Urothelium cell line (cell line): Measurements from ENCODE around the gene AKR1A1.
"Not testable (repeated sequence)": the region's sequence is repeated elsewhere in the genome, so short reads cannot be mapped to it uniquely, and the experiment has no call there.

ENCODE experiments used
- DNase-seq: peaks from one replicate; pipeline ENCODE4 v3.0.0; 2011; ENCODE audit warnings: low spot score, mixed read lengths
- FAIRE-seq: peaks from 2 replicates; lab custom pipeline; 2011; peaks lifted over from hg19 to GRCh38; lab: Jason Lieb, UNC

The AKR1A1 gene

GRCh38 chr1:45522324-45523104 is 28.1 kb upstream of the AKR1A1 start:
- peak; percentile 41 for DNase-seq
- FAIRE-seq = peak; percentile 35

- FAIRE-seq, DNase-seq: not testable (repeated sequence)
Observed at GRCh38 chr1:45523516-45523915, 27.1 kb upstream of the AKR1A1 start.

- not testable (repeated sequence) for FAIRE-seq, DNase-seq
Observed at GRCh38 chr1:45523975-45524374, 26.7 kb upstream of the AKR1A1 start.

GRCh38 chr1:45526135-45526644 is 24.4 kb upstream of the AKR1A1 start:
- FAIRE-seq = no peak
- DNase-seq = no peak

- no peak for DNase-seq
- FAIRE-seq = no peak
Observed at GRCh38 chr1:45530632-45531135, 19.9 kb upstream of the AKR1A1 start.

GRCh38 chr1:45531873-45532272 is 18.8 kb upstream of the AKR1A1 start:
- DNase-seq = no peak
- no peak for FAIRE-seq

GRCh38 chr1:45535988-45536766 is 14.4 kb upstream of the AKR1A1 start:
- DNase-seq (no peak), FAIRE-seq (no peak)

GRCh38 chr1:45536886-45537285 is 13.7 kb upstream of the AKR1A1 start:
- DNase-seq (no peak), FAIRE-seq (no peak)

GRCh38 chr1:45541193-45541592 is 9.4 kb upstream of the AKR1A1 start:
- FAIRE-seq = no peak

GRCh38 chr1:45542591-45542990 is 8.0 kb upstream of the AKR1A1 start:
- DNase-seq (no peak), FAIRE-seq (no peak)

More at GRCh38 chr1:45541193-45541592, 9.4 kb upstream of the AKR1A1 start:
- no peak for DNase-seq

- no peak for FAIRE-seq
Observed at GRCh38 chr1:45543581-45544417, 6.8 kb upstream of the AKR1A1 start.

GRCh38 chr1:45544530-45544929 is 6.1 kb upstream of the AKR1A1 start:
- FAIRE-seq (no peak), DNase-seq (no peak)

More at GRCh38 chr1:45543581-45544417, 6.8 kb upstream of the AKR1A1 start:
- no peak for DNase-seq

GRCh38 chr1:45545019-45545493 is 5.6 kb upstream of the AKR1A1 start:
- no peak for FAIRE-seq
- DNase-seq = no peak

GRCh38 chr1:45545553-45546310 is 4.9 kb upstream of the AKR1A1 start:
- DNase-seq = no peak
- no peak for FAIRE-seq

GRCh38 chr1:45551684-45552083 is 1.1 kb downstream of the AKR1A1 start:
- no peak for DNase-seq
- FAIRE-seq = no peak

- DNase-seq = no peak
- no peak for FAIRE-seq
Observed at GRCh38 chr1:45552331-45552730, 1.7 kb downstream of the AKR1A1 start.

- DNase-seq = no peak
- FAIRE-seq = no peak
Observed at GRCh38 chr1:45554198-45554597, 3.6 kb downstream of the AKR1A1 start.

GRCh38 chr1:45557422-45557944 is 6.9 kb downstream of the AKR1A1 start:
- FAIRE-seq = no peak

GRCh38 chr1:45563843-45564242 is 13.2 kb downstream of the AKR1A1 start:
- no peak for FAIRE-seq
- DNase-seq = no peak

More at GRCh38 chr1:45557422-45557944, 6.9 kb downstream of the AKR1A1 start:
- DNase-seq = no peak
